ENCODE results near the gene NPB. TPM values are rescaled to one million over a fixed set of nuclear protein-coding genes. Genes with fewer than 3 reads are reported as not detected.

NPB gene
- total RNA-seq, 1 experiment from 2014 or later = 0.86 TPM

GRCh38 chr17:81869221-81870130 lies 32.6 kb upstream of the NPB start:
- DNase-seq (ENCODE audit: low read depth) = peak; percentile 36

DNA sequence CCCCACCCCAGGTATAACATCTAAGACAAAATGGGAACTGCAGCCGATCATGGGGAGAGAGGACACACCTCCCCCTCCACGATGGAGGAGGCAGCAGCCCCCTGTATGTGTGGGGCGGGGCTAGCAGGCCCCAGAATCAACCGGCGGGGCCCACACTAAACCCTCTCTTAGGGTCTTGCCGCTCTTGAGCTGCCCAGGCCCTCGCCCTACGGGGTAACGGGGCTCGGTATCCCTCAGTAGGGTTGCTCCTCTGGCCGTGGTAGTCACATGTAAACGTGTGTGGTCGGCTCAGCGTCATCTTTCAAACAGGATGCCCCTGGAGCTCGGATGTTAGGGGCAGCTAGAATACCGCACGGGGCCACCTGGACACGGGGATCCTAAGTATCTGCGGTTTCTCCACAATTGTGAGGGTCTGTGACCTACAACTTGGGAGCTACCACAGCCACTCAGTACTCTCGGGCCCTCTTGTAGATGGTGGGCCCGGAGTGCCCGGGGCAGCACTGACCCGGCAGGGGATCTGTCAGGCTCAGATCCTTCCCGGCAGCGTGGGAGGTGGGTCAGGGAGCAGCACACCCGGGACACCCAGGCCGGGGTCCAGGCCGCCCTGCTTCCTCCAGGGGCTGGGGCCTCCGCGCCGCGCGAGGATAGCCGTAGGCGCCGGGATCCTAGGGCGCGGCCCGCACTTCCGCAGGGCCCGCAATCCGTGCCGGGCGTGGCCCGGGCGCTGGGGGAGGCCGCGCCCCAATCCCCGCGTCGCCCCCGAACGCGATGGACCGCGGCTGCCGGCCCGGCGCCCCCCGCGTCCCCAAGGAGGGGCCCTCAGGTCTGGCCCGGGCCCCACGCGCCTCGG lies 31.7 kb upstream of the NPB start:
- DNase-seq (ENCODE audit: low read depth) = peak; percentile 56

GRCh38 chr17:81870981-81871386 lies 31.1 kb upstream of the NPB start, which contains the start of gene ARHGDIA:
Gene ARHGDIA (minus strand): TSS chr17:81871337. CDS start chr17:81869930, 1,407 bp downstream.
- no peak for DNase-seq (ENCODE audit: low read depth)

- DNase-seq (ENCODE audit: low read depth) = peak; percentile 84
Observed at GRCh38 chr17:81871387-81872230, 30.4 kb upstream of the NPB start.

GRCh38 chr17:81877569-81877968 lies 24.5 kb upstream of the NPB start:
- no peak for DNase-seq (ENCODE audit: low read depth)

GRCh38 chr17:81878294-81878693 lies 23.7 kb upstream of the NPB start:
- no peak for DNase-seq (ENCODE audit: low read depth)

DNA sequence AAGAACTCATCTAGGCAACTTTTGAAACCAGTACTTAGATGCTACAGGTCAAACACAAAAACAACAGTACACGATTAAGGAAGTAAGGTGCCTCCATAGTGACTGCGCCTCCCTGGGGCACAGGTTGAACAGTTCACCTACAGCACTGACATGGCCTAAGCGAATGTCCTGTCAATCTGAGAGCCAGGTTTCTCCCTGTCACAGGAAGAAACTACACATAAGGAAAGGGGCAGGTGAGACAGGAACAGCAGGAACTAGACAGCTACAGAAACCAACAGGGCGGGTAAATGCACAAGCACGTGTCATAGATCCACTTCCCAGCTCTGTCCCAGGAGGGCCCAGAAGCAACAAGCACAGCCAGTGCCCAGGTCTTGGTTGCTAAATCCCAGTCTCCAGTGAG lies 22.9 kb upstream of the NPB start:
- DNase-seq (ENCODE audit: low read depth) = no peak

- DNase-seq (ENCODE audit: low read depth) = peak; percentile 91
Observed at GRCh38 chr17:81884520-81884919, 17.5 kb upstream of the NPB start.

GRCh38 chr17:81884968-81885367 lies 17.1 kb upstream of the NPB start:
- DNase-seq (ENCODE audit: low read depth) = no peak

DNA sequence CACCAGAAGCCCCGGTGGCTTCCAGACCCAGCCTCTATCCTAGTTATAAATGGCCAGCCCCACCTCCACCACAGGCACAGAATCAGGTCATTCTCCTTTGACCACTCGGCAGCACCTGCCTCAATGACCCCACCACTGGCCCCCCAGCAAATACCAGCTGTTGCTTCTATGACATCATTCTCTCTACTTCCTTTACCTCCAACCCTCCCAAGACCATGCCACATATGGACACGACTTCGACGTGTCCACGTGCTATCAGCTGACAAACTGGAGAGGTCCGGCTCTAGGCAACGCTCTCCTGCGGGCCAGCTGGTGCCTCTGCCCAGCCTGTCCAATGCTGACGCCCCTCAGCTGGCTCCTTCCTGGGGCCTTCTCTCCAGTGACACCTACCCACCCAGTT lies 16.6 kb upstream of the NPB start:
- peak; percentile 62 for DNase-seq (ENCODE audit: low read depth)

DNA sequence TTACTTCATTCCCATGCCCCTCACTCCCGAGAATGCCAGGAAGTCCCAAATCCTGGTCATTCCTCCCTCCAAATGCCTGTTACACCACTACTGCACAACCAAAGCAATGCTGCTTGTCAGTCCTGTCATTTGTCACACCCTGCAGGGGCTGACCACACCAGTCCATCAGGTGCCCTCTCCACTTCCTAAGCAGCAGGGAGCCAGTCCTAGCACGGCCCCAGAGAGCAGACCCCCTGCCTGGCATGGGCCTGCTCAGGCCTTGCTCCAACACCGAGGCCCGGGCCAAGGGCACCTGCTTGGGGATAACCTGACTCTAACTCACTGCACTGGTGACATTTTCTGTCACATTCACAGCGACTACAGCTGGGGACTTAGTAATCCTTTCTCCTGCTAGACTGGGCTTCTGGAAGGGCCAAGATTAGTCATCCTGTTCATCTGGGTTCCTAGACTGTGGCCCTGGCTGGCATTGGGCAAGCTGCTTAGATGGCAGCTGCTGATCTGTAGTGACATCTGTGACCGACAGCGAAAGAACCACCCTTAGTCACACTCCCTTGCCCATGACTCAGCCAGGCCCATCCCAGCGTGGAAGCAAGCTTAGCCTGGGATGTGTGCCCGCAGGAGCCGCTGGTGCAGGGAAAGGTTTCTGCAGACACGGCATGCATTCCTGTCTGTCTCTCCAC lies 16.0 kb upstream of the NPB start:
- peak; percentile 98 for DNase-seq (ENCODE audit: low read depth)

DNA sequence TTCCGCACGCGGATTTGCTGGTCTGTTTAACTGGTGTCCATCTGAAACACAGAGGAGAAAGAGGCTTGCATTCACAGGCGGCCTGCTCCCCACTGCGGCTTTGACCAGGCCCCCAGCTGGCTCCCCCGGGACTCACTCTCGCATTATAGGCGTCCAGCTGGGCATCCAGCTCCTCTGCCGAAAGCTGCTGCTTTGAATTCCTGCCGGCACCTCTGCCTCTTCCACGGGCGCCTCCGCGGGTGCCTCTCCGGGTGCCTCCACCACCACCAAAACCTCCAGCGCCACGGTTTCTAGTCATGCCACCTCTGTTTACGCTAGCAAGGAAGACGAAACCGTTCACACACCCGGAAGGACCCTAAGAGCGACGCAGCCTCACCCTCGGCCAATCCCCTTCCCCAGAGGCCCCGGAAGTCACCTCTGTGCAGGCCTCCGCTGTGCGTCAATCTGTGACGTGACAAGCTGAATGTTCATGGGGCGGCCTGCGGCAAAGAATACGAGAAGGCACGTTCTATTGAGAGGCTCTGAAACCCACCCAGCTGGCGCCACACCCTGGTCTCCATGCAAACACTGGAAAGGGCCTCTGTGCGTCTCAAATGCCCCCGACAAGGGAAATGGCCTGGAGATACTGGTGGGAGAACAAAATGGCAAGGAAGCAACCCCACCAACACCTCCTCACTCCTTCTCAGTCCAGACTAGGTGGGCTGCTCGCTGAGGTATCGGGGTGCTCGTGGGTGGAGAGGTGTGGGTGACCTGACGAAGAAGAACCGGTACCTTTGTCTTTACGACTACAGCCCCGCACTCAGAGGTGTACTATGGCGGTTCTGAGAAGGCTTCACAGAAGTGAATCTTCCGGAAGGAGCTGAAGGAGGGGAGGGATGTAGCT lies 13.7 kb upstream of the NPB start:
- DNase-seq (ENCODE audit: low read depth) = no peak

- no peak for DNase-seq (ENCODE audit: low read depth)
Observed at GRCh38 chr17:81888988-81889595, 12.9 kb upstream of the NPB start.

GRCh38 chr17:81889602-81890001 lies 12.4 kb upstream of the NPB start:
- DNase-seq (ENCODE audit: low read depth) = no peak

- DNase-seq (ENCODE audit: low read depth) = peak; percentile 21
Observed at GRCh38 chr17:81890447-81891302, 11.4 kb upstream of the NPB start.

DNA sequence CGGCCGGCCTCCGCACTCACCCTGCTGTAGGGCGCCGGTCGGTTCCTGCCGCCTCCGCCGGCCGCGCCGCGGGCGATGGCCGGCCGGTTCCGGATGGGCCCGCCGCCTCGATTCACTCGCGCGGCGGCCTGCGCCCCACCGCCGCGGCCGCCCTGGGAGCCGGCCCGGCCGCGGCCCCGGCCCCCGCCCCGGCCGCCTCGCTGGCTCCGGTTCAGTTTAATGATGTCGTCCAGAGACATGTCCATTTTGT lies 10.8 kb upstream of the NPB start:
- DNase-seq (ENCODE audit: low read depth) = no peak

DNA sequence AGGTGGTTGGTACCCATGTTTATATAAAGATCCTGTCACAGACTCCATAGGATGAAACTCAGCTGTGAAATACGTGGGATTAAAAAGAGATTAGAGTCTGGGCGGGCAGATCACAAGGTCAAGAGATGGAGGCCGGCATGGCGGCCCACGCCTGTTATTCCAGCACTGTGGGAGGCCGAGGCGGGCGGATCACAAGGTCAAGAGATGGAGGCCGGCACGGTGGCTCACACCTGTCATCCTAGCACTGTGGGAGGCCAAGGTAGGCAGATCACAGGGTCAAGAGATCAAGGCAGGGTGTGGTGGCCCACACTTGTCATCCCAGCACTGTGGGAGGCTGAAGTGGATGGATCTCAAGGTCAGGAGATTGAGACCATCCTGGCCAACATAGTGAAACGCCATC lies 6.6 kb upstream of the NPB start:
- DNase-seq (ENCODE audit: low read depth) = no peak

DNA sequence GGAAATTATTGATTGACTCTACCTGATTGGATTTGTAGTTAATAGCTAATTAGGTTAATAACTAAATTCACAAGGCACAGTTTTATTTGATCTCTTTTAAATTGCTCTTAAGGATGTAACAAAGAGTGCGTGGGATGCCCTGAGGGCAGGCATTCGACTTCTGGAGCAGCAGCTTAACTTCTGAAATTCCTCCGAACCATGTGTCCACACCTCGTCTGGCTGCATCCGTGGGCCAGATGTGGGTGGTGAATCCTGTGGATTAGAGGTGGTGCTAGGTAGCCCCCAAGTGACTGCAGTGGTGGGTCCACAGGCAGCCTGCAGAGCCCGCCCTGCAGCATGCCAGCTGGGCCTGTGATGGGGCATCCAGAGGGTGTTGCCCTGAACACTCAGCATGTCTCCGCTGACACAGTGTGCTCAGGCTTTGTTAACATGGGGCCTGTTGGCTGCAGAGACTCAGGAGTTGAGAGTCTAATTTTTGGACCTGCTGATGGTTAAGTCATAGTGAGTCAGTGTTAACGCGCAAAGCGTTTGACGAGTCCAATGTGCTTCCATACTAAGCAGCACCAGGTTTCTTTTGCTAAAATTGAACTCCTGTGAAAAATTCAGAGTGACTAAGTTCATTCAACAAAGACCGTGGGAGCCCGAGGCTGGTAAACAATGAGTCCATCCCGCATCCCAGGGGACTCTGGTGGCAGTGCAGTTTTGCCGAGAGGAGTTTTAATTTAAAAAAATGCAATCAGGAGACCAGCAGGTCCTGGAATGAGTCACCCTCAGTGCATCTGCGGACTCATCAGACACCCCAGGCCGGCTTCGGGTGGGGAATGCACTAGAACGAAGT lies 3.8 kb upstream of the NPB start:
- peak; percentile 98 for DNase-seq (ENCODE audit: low read depth)
